ENCODE results near the gene OR10H1.
"Not testable (repeated sequence)": the region's sequence is repeated elsewhere in the genome, so short reads cannot be mapped to it uniquely, and the experiment has no call there.

Gene OR10H1

DNA sequence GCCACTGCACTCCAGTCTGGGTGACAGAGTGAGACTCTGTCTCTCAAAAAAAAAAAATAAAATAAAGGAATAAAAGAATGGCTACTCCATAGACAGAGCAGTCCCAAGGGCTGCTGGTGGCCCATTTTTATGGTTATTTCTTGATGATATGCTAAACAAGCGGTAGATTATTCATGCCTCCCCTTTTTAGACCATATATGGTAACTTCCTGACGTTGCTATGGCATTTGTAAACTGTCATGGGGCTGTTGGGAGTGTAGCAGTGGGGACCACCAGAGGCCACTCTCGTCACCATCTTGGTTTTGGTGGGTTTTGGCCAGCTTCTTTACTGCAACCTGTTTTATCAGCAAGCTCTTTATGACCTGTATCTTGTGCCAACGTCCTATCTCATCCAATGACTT is 24.4 kb upstream of the OR10H1 start:
- not testable (repeated sequence) for H3K79me1 ChIP-seq (ENCODE audit: low read depth, low read length); H2BK15ac ChIP-seq (ENCODE audit: low read length); H2AK5ac ChIP-seq (ENCODE audit: low read depth, low read length); H3K18ac ChIP-seq (ENCODE audit: low read length); H3K4me1 ChIP-seq (ENCODE audit: control insufficient read depth in 2 of 2, insufficient read depth in 1 of 2, low read depth in 1 of 2, low read length in 2 of 2); H2BK120ac ChIP-seq (ENCODE audit: low read depth, low read length); H4K8ac ChIP-seq (ENCODE audit: low read depth, low read length); H3K36me3 ChIP-seq (replicated peaks in 1 of 2; ENCODE audit: control insufficient read depth in 2 of 2, insufficient read depth in 2 of 2, low read length in 2 of 2); H3K9me3 ChIP-seq (replicated peaks in 1 of 2; ENCODE audit: control insufficient read depth in 2 of 2, insufficient read depth in 1 of 2, low read depth in 1 of 2, low read length in 2 of 2); H3K23ac ChIP-seq (ENCODE audit: low read depth, low read length, poor library complexity); H3K4ac ChIP-seq (ENCODE audit: low read length); H3K4me2 ChIP-seq (ENCODE audit: insufficient read depth, low read length, poor library complexity, severe bottlenecking); H2AFZ ChIP-seq (ENCODE audit: low read length); H4K91ac ChIP-seq (ENCODE audit: low read depth, low read length, poor library complexity); H3K9ac ChIP-seq (ENCODE audit: low read depth, low read length, poor library complexity); H3K27me3 ChIP-seq (ENCODE audit: control insufficient read depth in 3 of 3, insufficient read depth in 3 of 3, low read depth in 1 of 3, low read length in 3 of 3); DNase-seq (ENCODE audit: low spot score); H3K14ac ChIP-seq (ENCODE audit: low read length); H3K4me3 ChIP-seq (ENCODE audit: low read length in 2 of 2); H2BK5ac ChIP-seq (ENCODE audit: low read length); H2BK12ac ChIP-seq (ENCODE audit: low read length); H3K27ac ChIP-seq (replicated peaks; ENCODE audit: low read length)
- WGBS, 2 donors (ENCODE audit: extremely low coverage in 2 of 2, insufficient read length in 2 of 2, insufficient replicate concordance in 1 of 2) = no CpG with 5 or more reads among the region's 4 CpGs

DNA sequence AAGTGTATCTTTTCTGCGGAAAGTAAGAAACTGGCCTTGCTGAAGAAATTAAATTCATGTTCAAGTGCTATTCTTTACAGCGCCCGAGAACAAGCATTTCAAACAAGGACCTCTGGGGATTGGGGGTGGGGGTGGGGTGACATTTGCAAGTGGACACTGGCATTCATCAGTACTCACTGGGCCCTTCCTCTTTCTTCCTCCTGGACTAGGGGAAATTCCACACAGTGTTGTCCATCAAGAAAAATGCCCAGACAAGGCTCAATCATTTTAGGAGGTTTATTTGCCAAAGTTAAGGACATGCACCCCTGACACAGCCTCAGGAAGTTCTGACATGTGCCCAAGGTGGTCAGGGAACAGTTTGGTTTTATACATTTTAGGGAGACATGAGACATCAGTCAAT is 22.9 kb upstream of the OR10H1 start:
- Histone ChIP-seq H4K91ac (ENCODE audit: low read depth, low read length, poor library complexity) (no peak overlapping the region), H3K4me3 (ENCODE audit: low read length in 2 of 2) (no peak overlapping the region), H3K27me3 (ENCODE audit: control insufficient read depth in 3 of 3, insufficient read depth in 3 of 3, low read depth in 1 of 3, low read length in 3 of 3) (peaks cover 0 to 3% (median 0%) of the 10 kb centered on the region in 3 experiments), H3K4me2 (ENCODE audit: insufficient read depth, low read length, poor library complexity, severe bottlenecking) (no peak overlapping the region), H3K9me3 (replicated peaks in 1 of 2; ENCODE audit: control insufficient read depth in 2 of 2, insufficient read depth in 1 of 2, low read depth in 1 of 2, low read length in 2 of 2) (peaks cover 0 to 3% of the 10 kb centered on the region in 2 donors), H3K4me1 (ENCODE audit: control insufficient read depth in 2 of 2, insufficient read depth in 1 of 2, low read depth in 1 of 2, low read length in 2 of 2) (no peaks in the 10 kb centered on the region), H4K8ac (ENCODE audit: low read depth, low read length) (no peak overlapping the region), H3K36me3 (replicated peaks in 1 of 2; ENCODE audit: control insufficient read depth in 2 of 2, insufficient read depth in 2 of 2, low read length in 2 of 2) (no peaks in the 10 kb centered on the region), H2BK5ac (ENCODE audit: low read length) (no peak overlapping the region), H3K9ac (ENCODE audit: low read depth, low read length, poor library complexity) (no peak overlapping the region), H3K23ac (ENCODE audit: low read depth, low read length, poor library complexity) (no peak overlapping the region), H2AFZ (ENCODE audit: low read length) (no peak overlapping the region), H3K79me1 (ENCODE audit: low read depth, low read length) (no peaks in the 10 kb centered on the region), H3K4ac (ENCODE audit: low read length) (no peak overlapping the region), H2AK5ac (ENCODE audit: low read depth, low read length) (no peak overlapping the region), H3K27ac (replicated peaks; ENCODE audit: low read length) (no peak overlapping the region), H2BK120ac (ENCODE audit: low read depth, low read length) (no peak overlapping the region), H3K18ac (ENCODE audit: low read length) (no peak overlapping the region), H3K14ac (ENCODE audit: low read length) (no peak overlapping the region), H2BK15ac (ENCODE audit: low read length) (no peak overlapping the region), H2BK12ac (ENCODE audit: low read length) (no peak overlapping the region)
- WGBS, 2 donors (ENCODE audit: extremely low coverage in 2 of 2, insufficient read length in 2 of 2, insufficient replicate concordance in 1 of 2) = no CpG with 5 or more reads among the region's 3 CpGs
- no peak for DNase-seq (ENCODE audit: low spot score)

DNA sequence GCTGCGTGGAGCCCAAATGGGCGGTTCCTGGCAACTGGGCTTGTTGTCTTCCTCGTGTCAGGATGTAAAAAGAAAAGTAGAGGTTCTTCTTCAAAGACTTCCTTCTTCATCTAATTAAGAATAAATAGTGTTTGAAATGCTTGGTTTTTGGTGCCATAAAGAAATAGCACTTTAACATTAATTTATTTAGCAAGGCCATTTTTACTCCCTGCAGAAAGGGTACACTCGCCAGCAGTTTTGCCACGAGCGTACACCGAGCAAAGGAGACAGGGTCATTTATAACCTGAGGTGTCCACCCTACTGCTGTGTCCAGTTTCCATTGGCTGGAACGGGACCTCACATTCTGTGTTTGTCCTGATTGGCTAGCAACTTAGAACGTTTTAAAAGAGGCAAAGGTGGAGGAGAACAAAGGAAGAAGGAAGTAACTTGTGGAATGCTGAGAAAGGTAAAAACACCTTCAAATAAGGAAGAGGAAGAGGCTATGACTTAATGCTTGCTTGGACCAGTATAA is 21.8 kb upstream of the OR10H1 start:
- no peak overlapping the region for H3K4me3 ChIP-seq (ENCODE audit: low read length in 2 of 2)
- WGBS, 2 donors (ENCODE audit: extremely low coverage in 2 of 2, insufficient read length in 2 of 2, insufficient replicate concordance in 1 of 2) = no CpG with 5 or more reads among the region's 9 CpGs

DNA sequence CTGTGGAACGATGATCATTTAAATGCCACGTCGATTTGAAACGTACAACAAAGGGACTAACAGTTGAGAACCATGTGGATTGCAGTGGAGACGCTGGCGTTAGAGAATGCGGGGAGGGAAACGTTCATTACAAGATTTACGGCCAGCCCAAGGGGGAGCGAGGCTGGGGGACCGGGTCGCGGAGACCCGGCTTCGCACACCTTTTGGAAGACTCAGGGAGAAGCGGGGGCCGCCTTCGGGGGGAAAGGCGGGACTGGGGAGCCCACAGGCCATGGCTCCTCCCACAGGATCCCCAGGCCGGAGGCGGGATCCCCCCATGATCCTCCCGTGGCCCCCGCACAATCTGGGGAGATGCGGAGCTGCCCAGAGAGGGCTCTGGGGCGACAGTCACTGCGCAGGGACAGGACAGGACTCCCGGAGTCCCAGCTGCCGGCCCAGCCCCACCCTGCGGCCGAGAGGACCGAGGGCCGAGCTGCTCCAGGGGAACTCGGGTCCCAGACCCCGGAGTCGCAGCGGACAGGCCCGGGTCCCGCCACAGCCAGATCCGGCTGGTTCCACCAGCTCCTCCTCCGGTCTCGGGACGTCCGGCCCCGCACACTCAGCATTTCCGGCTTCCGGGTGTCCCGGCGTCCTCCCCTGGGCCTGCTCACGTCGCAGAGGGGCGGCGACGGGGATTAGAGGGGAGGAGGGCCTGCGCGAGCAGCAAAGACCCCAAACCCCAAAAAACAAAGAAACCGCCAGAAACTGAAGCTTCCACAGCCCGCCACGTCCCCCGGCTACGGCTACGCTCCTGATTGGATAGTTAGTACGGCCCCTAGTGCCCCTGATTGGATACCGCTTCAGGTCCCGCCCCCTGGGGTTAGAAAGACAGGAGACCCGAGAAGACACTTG is 21.1 kb upstream of the OR10H1 start:
- H3K36me3 ChIP-seq (replicated peaks in 1 of 2; ENCODE audit: control insufficient read depth in 2 of 2, insufficient read depth in 2 of 2, low read length in 2 of 2) = no peaks in the 10 kb centered on the region
- no peak overlapping the region for H4K8ac ChIP-seq (ENCODE audit: low read depth, low read length)
- H3K79me1 ChIP-seq (ENCODE audit: low read depth, low read length) = no peaks in the 10 kb centered on the region
- peak overlapping the region; percentile 91 for H3K9ac ChIP-seq (ENCODE audit: low read depth, low read length, poor library complexity)
- peak overlapping the region; percentile 17 for H2BK15ac ChIP-seq (ENCODE audit: low read length)
- peak overlapping the region; percentile 71 for H3K14ac ChIP-seq (ENCODE audit: low read length)
- WGBS, 2 donors (ENCODE audit: extremely low coverage in 2 of 2, insufficient read length in 2 of 2, insufficient replicate concordance in 1 of 2) = no CpG with 5 or more reads among the region's 65 CpGs
- H2BK5ac ChIP-seq (ENCODE audit: low read length) = peak overlapping the region; percentile 66
- no peak overlapping the region for H2BK120ac ChIP-seq (ENCODE audit: low read depth, low read length)
- H3K27ac ChIP-seq (replicated peaks; ENCODE audit: low read length) = peak overlapping the region; percentile 96
- no peak overlapping the region for H2BK12ac ChIP-seq (ENCODE audit: low read length)
- peak overlapping the region in 1 of 2 donors; percentile 88 for H3K4me3 ChIP-seq (ENCODE audit: low read length in 2 of 2)
- H3K9me3 ChIP-seq (replicated peaks in 1 of 2; ENCODE audit: control insufficient read depth in 2 of 2, insufficient read depth in 1 of 2, low read depth in 1 of 2, low read length in 2 of 2) = peaks cover 0 to 2% of the 10 kb centered on the region in 2 donors
- H2AK5ac ChIP-seq (ENCODE audit: low read depth, low read length) = peak overlapping the region; percentile 28
- DNase-seq (ENCODE audit: low spot score) = peak; percentile 87
- peaks cover 0 to 14% (median 0%) of the 10 kb centered on the region in 3 experiments for H3K27me3 ChIP-seq (ENCODE audit: control insufficient read depth in 3 of 3, insufficient read depth in 3 of 3, low read depth in 1 of 3, low read length in 3 of 3)
- no peak overlapping the region for H4K91ac ChIP-seq (ENCODE audit: low read depth, low read length, poor library complexity)
- peak overlapping the region; percentile 93 for H3K23ac ChIP-seq (ENCODE audit: low read depth, low read length, poor library complexity)
- peak overlapping the region; percentile 43 for H3K4me2 ChIP-seq (ENCODE audit: insufficient read depth, low read length, poor library complexity, severe bottlenecking)
- H3K18ac ChIP-seq (ENCODE audit: low read length) = peak overlapping the region; percentile 94
- H2AFZ ChIP-seq (ENCODE audit: low read length) = no peak overlapping the region
- no peaks in the 10 kb centered on the region for H3K4me1 ChIP-seq (ENCODE audit: control insufficient read depth in 2 of 2, insufficient read depth in 1 of 2, low read depth in 1 of 2, low read length in 2 of 2)
- H3K4ac ChIP-seq (ENCODE audit: low read length) = no peak overlapping the region

More for the DNA sequence above, 21.8 kb upstream of the OR10H1 start:
- Histone ChIP-seq H2BK15ac (ENCODE audit: low read length) (no peak overlapping the region), H3K9ac (ENCODE audit: low read depth, low read length, poor library complexity) (no peak overlapping the region), H3K4me1 (ENCODE audit: control insufficient read depth in 2 of 2, insufficient read depth in 1 of 2, low read depth in 1 of 2, low read length in 2 of 2) (no peaks in the 10 kb centered on the region), H3K9me3 (replicated peaks in 1 of 2; ENCODE audit: control insufficient read depth in 2 of 2, insufficient read depth in 1 of 2, low read depth in 1 of 2, low read length in 2 of 2) (peaks cover 0 to 2% of the 10 kb centered on the region in 2 donors), H3K14ac (ENCODE audit: low read length) (no peak overlapping the region), H4K91ac (ENCODE audit: low read depth, low read length, poor library complexity) (no peak overlapping the region), H3K27ac (replicated peaks; ENCODE audit: low read length) (peak overlapping the region; percentile 67), H4K8ac (ENCODE audit: low read depth, low read length) (no peak overlapping the region), H2AK5ac (ENCODE audit: low read depth, low read length) (no peak overlapping the region), H3K4ac (ENCODE audit: low read length) (no peak overlapping the region), H2AFZ (ENCODE audit: low read length) (no peak overlapping the region), H2BK120ac (ENCODE audit: low read depth, low read length) (no peak overlapping the region), H2BK12ac (ENCODE audit: low read length) (no peak overlapping the region), H2BK5ac (ENCODE audit: low read length) (no peak overlapping the region), H3K79me1 (ENCODE audit: low read depth, low read length) (no peaks in the 10 kb centered on the region), H3K23ac (ENCODE audit: low read depth, low read length, poor library complexity) (no peak overlapping the region), H3K4me2 (ENCODE audit: insufficient read depth, low read length, poor library complexity, severe bottlenecking) (no peak overlapping the region), H3K27me3 (ENCODE audit: control insufficient read depth in 3 of 3, insufficient read depth in 3 of 3, low read depth in 1 of 3, low read length in 3 of 3) (peaks cover 0 to 8% (median 0%) of the 10 kb centered on the region in 3 experiments), H3K18ac (ENCODE audit: low read length) (no peak overlapping the region), H3K36me3 (replicated peaks in 1 of 2; ENCODE audit: control insufficient read depth in 2 of 2, insufficient read depth in 2 of 2, low read length in 2 of 2) (no peaks in the 10 kb centered on the region)
- no peak for DNase-seq (ENCODE audit: low spot score)
